ENCODE results near the gene SBNO1. TPM values are rescaled to one million over a fixed set of nuclear protein-coding genes. Genes with fewer than 3 reads are reported as not detected.
"Not testable (repeated sequence)": the region's sequence is repeated elsewhere in the genome, so short reads cannot be mapped to it uniquely, and the experiment has no call there.

Gene SBNO1
- total RNA-seq, 1 experiment from 2014 or later: 37.4 TPM

DNA sequence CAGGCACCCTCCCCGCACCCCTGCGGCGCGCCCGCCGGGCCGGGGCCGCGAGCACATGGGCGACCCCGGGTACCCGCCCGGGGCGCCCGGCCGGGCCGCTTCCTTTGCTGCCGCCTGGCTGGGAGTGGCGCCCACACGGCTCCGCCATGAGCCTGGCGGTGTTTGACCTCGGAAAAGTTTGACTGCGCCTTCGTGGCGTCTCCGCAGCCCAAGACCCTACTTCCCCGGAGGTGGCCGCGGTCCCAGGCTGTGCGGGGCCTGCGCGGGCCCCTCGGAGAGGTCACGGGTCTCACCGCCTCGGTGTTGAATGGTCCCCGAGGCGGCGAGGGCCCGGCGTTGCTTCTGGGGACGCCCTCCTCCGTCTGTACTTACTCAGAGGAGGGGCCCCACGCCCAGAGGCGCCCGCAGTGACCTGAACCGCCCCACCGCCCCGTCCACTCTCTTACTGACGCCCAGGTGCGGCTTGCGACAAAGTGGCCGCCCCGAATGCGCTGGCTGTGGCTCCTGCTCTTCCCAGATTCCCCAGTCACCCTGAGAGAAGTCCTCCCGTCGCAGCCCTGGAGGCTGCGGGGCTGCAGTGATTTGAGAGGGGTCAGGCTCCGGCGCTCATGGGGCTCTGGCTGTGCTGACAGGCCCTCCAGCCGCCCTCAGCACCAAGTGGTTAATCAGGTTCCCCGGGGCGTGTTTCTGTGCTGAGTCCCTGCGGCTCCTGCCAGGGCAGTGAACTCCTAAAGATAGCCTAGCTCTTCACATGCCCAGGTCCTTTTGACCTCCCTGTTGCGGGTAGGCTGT lies 25.1 kb upstream of the SBNO1 start:
- no peak for DNase-seq (ENCODE audit: extremely low read depth, low read depth)

DNA sequence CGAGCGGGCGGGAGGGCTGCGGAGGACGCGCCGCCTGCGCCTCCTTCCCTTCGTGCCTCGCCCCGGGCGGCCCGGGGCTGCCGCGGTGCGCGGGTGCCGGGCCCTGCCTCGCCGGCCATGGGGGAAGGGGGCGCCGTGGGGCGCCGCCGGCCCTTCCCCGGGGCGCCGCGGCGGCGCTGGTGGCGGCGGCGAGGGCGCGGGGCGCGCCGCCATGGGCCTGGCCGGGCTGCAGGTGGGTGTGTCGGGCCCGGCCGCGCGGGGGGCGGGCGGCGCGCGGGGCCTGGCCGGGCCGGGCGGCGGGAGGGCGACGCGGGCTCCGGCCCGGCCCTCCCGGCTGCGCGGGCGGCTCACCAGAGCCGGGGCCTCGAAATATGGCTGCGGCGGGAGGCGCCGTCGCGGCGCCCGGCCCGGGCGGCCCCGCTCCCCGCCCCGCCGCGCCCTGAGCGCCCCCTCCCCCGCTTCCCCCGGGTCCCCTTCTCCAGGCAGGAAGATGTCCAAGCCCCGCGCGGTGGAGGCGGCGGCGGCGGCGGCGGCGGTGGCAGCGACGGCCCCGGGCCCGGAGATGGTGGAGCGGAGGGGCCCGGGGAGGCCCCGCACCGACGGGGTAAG lies 24.4 kb upstream of the SBNO1 start:
- DNase-seq (ENCODE audit: extremely low read depth, low read depth): no peak

DNA sequence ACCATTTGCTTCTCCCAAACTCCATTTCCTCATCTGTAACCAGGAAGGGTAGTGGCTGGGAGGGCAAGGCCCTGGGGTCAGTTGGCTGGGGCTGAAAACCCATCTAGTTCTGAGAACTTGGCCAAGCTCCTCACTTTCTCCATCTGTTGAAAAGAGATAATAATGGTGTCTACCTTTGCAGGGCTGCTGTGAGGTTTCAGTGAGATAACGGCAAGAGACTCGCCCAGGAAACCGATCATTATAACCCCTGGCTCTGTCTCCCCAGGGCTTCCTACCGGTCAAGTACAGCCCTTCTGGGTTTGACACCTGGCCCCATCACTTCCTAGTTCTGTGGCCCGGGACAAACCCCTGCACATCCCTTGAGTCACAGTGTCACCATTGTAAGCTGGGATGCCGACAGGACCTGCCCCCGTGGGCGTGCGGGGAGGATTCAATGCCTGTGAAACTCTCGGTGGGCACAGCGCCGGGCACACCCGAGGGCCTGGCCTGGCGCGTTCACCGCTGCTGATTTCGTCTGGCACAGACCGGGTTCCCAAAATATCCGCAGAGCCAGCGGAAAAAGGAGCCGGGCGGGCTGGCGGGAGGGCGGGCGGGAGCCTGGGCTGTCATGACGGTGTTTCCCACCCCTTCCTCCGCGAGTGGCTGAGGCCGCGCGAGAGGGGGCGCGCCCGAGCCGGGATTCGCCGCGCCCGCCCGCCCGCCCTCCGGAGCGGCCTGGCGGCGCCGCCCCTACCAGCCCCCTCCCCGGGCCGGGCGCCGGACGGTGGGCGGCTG lies 23.7 kb upstream of the SBNO1 start:
- DNase-seq (ENCODE audit: extremely low read depth, low read depth): peak; percentile 51

DNA sequence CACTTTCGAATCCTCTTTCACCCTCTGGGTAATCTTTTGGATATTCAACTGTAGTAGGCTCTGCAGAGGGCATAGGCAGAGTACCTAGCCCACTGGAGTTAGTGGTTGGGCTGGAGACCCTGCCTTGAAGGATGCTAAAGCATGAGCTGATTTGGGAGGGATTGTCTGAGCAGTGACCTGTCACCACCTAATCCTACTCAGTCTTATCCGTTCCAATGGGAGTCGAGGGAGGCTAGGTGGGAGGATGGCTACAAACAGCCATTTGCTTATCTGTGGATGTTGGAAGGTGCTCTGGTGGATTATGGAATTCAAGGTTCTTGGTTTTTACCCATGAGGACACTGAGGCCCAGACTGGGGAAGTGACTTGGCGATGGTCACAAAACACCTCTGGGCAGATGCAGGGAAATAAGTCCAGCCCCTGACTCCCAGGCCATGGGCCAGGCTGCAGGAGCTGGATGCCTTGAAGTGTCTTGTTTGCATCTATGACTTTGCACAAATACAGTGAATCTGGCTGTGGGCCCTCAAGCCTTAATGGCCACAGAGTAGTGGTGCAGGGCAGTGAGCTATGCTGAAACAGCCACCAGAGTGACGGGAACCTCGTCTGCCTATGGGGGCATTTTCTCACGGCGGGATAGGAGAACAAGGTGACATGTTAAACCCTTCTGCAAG lies 23.0 kb upstream of the SBNO1 start:
- DNase-seq (ENCODE audit: extremely low read depth, low read depth): no peak

DNA sequence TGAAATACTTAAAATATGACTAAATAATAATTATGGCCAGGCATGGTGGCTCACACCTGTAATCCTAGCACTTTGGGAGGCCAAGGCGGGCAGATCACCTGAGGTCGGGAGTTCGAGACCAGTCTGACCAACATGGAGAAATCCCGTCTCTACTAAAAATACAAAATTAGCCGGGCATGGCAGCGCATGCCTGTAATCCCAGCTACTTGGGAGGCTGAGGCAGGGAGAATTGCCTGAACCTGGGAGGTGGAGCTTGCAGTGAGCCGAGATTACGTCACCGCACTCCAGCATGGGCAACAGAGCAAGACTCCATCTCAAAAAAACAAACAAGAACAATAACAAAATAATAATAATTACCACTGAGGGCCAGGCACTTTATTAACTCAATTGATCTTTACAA lies 20.9 kb upstream of the SBNO1 start:
- DNase-seq (ENCODE audit: extremely low read depth, low read depth): not testable (repeated sequence)

DNA sequence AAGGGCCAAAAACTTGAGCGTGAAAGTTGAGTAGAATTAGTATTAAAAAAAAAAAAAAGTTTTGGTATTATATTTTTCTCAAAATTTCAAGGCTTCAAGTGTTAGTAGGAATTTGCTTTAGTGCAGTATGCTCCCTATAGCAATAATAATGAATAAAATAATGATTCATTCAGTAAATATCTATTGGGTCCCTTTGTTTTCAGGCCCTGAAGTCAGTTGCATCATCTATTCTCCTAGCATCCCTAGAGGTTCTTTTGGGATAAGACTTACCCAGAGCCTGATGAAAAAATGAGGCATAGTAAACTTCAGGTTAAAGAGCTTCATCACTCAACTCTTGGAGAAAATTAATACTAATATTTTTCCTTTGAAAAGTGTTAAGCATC lies 20.3 kb upstream of the SBNO1 start:
- no peak for DNase-seq (ENCODE audit: extremely low read depth, low read depth)

DNA sequence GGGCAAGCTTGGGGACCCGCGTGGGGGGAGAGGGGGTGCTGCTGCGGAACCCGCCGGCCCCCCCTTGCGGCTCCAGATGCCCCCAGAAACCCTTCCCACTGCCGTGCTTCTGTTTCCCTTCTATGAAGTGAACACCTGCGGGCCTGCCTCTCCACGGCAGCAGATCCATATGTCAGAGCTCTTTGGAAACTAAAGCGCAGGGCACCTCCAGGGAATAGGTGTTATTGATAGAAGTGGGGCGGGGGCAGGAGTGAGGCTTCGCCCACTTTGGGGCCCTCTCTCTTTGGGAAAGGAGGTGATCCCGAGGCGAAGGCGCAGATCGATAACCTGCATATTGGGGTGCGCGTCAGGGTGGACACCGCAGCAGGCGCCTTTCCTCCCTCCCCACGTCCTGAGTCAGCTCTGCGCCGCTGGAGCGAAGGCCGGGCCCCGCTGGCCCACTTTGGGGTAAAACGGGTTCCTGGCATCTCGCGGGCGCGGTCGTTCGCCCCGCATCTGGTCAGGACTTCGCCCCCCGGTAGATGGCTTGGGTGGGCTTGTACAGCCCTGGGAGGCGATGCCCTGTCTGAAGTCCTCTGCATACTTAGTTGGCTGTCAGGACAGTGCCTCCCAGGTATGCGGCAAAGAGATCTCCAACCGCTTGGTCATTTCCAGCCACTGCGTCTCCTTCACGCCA lies 19.8 kb upstream of the SBNO1 start:
- no peak for DNase-seq (ENCODE audit: extremely low read depth, low read depth)

DNA sequence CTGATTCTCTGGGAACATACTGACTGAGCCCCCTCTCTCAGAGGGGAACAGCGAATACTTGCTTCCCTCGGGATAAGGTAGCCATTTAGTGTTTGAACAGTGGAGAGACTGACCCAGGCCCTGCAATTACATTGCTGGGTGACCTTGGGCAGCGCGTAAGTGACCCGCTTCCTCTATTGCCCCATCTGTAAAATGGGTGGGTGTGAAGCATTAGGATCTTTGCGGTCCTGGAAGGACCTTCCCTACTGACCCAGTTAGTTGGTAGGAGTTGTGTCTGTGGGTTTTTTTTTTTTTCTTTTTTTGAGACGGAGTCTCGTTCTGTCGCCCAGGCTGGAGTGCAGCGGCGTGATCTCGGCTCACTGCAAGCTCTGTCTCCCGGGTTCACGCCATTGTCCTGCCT lies 18.0 kb upstream of the SBNO1 start:
- DNase-seq (ENCODE audit: extremely low read depth, low read depth): no peak

DNA sequence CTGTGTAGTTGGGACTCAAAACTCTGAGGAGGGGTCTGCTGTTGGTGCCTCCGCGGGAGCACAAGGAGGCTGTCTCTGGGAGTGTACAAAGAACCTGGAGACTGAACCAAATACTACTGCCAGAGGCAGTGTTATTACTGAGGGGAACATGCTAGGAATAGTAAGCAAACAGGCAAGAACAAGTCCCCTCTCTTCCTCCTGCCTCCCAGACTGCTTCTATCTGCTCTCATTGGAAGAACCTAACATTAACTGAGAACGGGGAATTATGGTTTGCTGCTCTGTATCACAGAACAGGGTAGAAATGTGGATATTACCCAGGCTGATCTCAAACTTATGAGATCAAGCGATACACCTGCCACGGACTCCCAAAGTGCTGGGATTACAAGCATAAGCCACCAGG lies 14.7 kb upstream of the SBNO1 start:
- no peak for DNase-seq (ENCODE audit: extremely low read depth, low read depth)

DNA sequence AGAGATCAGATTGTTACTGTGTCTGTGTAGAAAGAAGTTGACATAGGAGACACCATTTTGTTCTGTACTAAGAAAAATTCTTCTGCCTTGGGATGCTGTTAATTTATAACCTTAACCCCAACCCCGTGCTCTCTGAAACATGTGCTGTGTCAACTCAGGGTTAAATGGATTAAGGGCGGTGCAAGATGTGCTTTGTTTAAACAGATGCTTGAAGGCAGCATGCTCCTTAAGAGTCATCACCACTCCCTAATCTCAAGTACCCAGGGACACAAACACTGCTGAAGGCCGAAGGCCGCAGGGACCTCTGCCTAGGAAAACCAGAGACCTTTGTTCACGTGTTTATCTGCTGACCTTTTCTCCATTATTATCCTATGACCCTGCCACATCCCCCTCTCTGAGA lies 7.8 kb upstream of the SBNO1 start:
- not testable (repeated sequence) for DNase-seq (ENCODE audit: extremely low read depth, low read depth)

DNA sequence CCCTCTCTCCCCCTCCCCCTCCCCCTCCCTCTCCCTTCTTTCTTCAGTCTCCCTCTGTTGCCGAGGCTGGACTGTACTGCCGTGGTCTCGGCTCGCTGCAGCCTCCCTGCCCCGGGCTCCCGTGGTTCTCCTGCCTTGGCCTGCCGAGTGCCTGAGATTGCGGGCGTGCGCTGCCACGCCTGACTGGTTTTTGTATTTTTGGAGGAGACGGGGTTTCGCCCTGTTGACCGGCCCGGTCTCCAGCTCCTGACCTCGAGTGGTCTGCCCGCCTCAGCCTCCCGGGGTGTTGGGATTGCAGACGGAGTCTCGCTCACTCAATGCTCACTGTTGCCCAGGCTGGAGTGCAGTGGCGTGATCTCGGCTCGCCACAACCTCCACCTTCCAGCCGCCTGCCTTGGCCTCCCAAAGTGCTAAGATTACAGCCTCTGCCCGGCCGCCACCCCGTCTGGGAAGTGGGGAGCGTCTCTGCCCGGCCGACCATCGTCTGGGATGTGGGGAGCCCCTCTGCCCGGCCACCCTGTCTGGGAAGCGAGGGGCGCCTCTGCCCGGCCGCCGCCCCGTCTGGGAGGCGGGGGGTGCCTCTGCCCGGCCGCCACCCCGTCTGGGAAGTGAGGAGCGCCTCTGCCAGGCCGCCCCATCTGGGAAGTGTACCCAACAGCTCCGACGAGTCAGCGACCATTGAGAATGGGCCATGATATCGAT lies 7.2 kb upstream of the SBNO1 start:
- not testable (repeated sequence) for DNase-seq (ENCODE audit: extremely low read depth, low read depth)

DNA sequence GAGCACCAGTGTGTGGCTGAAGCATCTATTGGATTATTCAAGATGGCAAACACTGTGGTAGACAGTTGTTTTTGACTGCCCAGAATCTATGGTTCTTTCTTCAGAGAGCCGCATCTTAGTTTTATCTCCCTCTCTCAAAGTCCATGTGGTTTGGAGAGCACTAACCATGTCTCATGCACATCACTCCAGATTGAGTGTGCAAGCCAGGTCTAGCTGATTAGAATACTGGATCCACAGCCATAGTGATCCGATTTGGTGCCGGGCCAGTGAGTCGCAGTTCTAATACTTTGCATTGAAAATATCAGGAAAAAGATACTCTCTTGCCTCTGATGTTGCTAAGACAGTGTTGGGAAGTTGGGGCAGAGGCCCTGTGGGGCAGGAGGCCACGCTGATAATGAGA lies 4.6 kb upstream of the SBNO1 start:
- DNase-seq (ENCODE audit: extremely low read depth, low read depth): no peak

DNA sequence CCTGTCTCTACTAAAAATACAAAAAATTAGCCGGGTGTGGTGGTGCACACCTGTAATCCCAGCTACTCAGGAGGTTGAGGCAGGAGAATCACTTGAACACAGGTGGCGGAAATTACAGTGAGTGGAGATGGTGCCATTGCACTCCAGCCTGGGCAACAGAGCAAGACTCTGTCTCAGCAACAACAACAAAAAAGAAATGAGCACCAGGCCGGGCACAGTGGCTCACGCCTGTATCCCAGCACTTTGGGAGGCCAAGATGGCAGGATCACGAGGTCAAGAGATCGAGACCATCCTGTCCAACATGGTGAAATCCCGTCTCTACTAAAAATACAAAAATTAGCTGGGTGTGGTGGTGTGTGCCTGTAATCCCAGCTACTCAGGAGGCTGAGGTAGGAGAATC lies 3.8 kb upstream of the SBNO1 start:
- not testable (repeated sequence) for DNase-seq (ENCODE audit: extremely low read depth, low read depth)

DNA sequence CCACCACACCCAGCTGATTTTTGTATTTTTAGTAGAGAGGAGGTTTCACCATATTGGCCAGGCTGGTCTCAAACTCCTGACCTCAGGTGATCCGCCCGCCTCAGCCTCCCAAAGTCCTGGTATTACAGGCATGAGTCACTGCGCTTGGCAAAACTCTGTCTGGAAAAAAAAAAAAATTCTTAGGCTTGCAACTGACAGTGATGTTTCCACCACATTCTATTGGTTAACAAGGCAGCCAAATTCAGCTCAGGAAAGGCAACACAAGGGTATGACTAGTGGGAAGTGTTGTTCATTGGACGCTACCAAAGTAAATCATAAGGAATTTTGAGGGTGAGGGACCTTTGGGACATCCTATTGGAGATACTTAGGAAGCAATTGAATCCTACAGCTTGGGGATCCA lies 2.9 kb upstream of the SBNO1 start:
- DNase-seq (ENCODE audit: extremely low read depth, low read depth): no peak

DNA sequence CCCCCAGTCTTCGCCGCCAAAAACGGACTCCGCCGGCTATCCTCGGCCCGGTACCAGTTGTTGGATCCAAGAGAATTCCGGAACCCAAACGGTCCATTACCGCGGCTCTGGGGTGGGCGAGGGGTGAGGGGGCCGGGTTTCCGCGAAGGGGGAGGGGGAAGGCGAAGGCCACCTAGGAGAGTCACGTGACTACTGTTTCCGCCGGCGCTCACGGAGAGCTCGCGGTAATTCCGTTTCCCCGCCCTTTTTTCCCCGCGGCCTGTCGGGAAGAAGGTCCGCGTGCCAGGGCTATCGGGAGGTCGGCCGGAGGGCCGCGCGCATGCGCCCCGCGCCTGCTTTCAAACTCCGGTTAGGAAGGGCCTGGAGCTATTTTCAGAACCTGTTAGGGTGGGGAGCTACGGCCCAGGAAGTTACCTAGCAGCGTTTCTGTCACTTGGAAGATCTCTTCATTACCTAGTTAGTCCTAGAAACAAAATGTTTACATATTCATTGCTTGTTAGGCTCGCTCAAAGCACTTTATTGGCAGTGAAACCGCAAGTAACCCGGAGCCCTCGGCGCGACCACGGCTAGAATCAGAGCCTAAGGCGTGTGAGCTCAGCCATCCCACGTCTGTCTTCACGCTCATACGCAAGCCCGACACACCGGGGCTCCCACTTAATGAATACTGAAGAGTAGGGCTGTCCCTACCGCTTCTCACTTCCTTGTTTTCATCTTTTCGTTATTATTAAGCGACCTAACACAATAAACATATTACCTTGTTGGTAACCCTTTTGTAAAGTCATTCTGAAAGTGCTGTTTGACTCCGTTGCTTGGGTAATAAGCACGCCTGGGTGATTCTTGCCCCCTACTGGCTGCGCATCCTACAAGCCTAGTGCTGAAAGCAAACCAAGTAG lies 624 bp upstream of the SBNO1 start:
- DNase-seq (ENCODE audit: extremely low read depth, low read depth): peak; percentile 99

DNA sequence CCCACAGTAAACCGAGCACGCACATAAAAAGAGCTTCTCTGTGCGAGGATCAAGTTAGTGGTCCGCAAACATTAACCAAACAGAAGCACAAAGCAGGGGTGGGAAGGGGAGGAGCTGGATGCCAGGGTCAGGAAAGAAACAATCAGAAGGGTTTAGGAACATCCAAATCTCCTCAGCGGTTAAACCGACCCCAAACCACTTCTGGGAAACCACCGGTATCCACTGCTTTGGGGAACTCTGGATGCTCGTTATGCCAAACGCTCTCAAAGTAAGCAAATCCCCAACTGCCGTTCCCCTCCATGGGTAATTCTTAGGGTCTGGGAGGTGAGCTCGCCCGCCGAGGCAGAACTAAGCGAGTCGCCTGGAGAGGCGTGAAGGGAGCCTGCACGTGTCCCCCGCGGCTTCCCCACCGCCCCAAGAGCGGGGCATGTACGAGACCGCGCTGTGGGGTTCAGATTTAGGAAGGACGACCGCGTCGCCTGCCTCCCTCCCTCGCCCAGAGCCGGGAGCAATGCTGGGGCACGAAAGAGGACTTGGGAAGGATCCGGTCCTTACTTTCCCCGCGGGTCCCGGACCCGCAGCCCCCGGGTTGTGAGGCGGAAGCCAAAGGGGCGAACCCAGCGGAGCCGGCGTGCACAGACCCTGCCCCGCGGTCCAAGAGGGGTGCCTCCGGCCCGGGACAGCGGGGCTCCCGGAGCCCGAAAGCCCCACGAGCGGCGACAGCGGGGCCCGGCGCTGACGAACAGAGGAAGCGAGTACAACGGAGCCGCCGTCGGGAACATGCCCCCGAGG lies 711 bp downstream of the SBNO1 start:
- no peak for DNase-seq (ENCODE audit: extremely low read depth, low read depth)

DNA sequence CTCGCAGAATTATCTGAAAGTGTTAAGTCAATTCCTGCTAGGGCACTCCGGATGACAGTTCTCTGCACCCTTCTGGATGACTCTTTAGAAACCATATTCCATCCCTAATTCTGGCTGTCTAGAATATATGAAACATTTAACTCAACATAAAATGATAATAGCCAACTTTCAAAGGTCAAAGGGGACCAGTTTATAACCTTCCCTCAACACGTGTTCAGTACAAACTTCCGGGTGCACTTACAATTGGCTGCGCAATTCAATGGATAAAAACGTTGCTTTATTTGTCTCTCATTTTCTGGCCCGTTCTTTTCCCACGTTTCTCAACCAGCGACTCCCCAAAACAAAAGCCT lies 1.3 kb downstream of the SBNO1 start:
- no peak for DNase-seq (ENCODE audit: extremely low read depth, low read depth)

DNA sequence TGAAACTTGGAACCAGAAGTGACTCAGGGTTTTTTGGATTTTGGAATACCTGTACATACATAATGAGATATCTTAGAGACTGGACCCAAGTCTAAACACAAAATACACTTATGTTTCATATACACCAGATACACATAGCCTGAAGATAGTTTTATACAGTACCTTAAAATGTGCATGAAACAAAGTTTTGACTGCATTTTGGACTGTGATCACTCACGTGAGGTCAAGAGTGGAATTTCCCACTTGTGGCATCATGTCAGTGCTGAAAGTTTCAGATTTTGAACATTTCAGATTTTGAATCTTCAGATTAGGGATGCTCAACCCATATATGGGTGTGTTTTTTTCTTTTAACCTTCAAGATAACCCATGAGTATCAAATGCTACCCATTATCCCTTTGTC lies 6.6 kb downstream of the SBNO1 start:
- DNase-seq (ENCODE audit: extremely low read depth, low read depth): no peak
